HG03378 (cell line): ENCODE measurements around the gene LACC1.

Experiments
- ATAC-seq: cut with Tn5 transposase; IDR thresholded peaks from one replicate; pipeline ENCODE4 v1.9.1; 2021; ENCODE audit warnings: mild to moderate bottlenecking, moderate library complexity; ENCODE audit not compliant: unreplicated experiment

The LACC1 gene

GRCh38 chr13:43939086-43939485 is 59.4 kb downstream of the LACC1 start:
- no peak for ATAC-seq

- no peak for ATAC-seq
Observed at GRCh38 chr13:43942286-43942685, 62.6 kb downstream of the LACC1 start.
